Occipital lobe (tissue), 2 donors: ENCODE data around the gene SMARCB1. TPM values are rescaled to one million over a fixed set of nuclear protein-coding genes. Genes with fewer than 3 reads are reported as not detected.
"Not testable (repeated sequence)": the region's sequence is repeated elsewhere in the genome, so short reads cannot be mapped to it uniquely, and the experiment has no call there.

ENCODE experiments used
- DNase-seq: peaks from one replicate; lab custom pipeline; 2025; lab: John Stamatoyannopoulos, UW
- total RNA-seq: library from RNA; depleted of rRNA; stranded (reverse); fragments of >200 nt; gene quantifications from one replicate; pipeline ENCODE4 v1.2.3, GENCODE V29; 2014

Gene SMARCB1
- total RNA-seq, 1 donor from 2014 or later: 19.7 TPM

- DNase-seq: no peak
These were observed 58.7 kb downstream of the SMARCB1 start for GRCh38 chr22:23845265-23846080.

- DNase-seq: no peak
These were observed 59.3 kb downstream of the SMARCB1 start for GRCh38 chr22:23846081-23846469.

GRCh38 chr22:23847310-23847920 lies 60.6 kb downstream of the SMARCB1 start:
- no peak for DNase-seq

DNA sequence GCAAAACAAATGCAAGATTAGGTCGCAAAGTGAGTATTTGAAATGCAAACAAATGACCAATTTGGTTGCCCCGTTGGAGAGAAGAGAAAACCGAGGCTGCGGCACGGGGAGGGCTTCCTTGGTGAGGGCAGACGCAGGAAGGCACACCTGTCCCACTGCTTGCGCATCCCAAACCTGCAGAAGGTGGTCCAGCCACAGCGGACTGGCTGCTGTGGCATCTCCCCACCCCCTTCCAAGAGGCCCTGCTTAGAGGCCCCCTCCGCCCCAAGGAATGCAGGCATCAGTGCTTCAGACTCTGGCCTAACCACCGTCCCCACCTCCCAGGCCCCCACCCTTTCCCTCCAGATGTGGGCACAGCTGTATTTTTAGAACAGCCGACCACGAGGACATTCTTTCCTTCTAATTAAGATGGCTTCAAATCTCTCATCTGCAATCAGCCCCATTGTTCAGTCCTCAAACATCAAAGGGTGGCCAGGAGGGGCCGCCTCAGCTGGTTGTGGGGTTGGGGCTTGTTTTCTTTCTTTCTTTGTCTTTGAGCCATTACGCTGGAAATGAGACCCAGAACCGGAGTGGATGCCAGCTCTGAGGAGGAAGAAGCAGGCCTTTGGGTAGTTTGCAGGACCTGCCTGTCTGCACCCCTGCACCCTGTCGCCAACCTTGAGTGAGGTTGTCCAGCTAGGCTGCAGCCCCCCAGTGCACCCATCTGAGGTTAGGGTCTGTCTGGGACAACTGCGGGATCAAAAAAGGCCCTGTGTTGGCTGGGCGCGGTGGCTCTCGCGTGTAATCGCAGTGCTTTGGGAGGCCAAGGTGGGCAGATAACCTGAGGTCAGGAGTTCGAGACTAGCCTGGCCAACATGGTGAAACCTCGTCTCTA lies 61.5 kb downstream of the SMARCB1 start:
- no peak for DNase-seq

- DNase-seq: peak; percentile 52
These were observed 62.5 kb downstream of the SMARCB1 start for GRCh38 chr22:23849009-23850006.

DNA sequence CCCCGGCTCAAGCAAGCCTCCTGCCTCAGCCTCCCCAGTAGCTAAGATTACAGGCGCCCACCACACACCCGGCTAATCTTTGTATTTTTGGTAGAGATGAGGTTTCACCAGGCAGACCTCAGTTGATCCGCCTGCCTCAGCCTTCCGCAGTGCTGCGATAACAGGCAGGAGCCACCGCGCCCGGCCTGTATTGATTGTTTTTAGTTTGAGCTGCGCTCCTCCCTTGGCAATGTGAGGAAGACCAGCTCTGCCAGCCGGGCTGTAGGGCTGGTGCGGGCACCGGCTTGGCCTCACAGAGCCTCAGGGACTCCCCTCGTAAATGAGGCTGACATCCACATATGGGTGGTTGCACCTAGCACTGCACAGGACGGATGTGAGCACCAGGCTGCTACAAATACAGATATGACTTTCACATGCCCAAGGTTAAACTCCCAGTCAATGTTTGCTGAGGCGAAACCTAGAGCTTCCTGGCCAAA lies 63.4 kb downstream of the SMARCB1 start:
- DNase-seq: no peak

DNA sequence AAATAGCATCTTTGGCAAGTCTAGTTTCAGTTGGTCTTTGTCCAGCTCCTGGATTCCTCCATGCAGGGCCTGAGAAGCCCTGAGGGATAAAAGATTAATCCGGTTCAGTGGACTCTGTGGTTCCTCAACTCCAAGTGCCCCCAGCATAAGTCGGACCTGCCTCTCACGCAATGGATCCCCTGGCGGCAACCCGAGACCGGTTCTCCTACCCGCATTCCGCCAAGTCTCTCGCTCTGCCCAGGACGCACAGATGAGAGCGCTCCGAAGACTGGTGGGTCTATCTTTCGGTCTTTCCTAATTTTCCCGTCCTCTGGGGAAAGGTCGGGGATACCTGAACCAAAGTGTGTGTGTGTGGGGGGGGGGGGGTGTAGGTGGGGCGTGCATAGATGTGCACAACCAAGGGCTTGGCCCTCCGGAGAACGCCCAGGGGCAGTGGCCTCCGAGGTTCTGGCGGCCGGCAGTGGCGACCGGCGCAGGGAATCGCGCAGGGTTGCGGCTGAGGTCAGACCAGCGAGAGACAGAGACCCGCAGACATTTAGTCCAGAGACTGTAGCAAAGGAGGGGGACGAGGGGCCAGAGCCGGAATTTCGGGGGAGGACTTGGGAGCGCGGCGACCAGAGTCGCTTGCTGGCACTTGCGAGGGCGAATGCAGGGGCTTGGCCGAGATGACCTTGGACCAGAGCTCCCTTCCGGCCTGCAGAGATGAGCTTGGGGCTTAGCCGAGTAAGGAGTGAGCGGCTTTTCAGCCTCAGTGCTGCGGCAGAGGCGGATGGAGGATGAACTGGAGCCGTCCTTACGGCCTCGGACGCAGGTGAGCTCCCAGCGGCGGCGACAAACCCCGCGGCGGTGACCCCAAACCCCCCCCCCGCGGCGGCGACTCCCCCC lies 70.2 kb downstream of the SMARCB1 start:
- peak; percentile 42 for DNase-seq

DNA sequence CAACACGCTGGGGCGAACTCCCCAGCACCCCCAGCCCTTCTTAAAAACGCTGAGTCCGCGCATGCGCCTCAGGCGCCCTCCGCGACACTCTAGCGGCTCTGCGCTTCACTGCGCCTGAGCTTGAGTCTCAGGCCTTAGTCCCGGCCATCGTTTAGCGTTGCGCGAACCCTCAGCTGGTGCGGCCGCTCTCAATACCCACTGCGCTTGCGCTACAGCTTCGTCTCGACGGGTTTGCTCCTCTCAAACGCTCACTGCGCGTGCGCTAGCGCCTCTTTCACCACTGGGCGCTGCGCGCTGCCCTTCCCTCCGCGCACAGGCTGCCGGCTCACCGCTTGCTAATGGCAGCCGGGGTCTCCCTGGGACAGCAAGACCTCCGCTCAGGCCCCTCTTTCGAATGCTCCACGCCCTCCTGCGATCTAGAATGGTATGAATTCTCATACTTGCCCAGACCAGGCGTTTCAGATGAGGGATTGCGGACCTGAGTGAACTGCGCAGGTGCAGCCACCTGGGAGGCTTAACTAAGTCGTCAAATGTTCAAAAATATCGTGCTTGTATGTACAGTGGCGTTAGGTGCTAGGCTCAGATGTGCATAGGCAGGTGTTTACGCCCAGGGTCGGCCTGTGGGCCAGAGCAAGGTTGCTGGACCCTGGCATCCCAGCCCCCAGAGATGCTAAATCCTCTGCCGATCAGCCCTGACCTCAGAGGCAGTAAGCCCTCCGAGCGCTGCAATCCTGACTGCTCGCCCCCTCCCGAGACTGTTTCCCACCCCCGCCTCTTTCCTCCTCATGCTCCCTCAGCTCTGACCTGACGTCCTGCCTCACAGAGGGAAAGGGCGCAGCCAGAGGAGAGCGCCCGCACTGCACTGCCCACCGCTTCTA lies 71.1 kb downstream of the SMARCB1 start, which contains the start of gene SLC2A11:
Gene SLC2A11, plus strand, starts transcription at position 270 of the 878 bp plus-strand sequence. Its CDS starts 125 bp downstream, at position 395.
- DNase-seq: peak; percentile 94

GRCh38 chr22:23858484-23858815 lies 71.7 kb downstream of the SMARCB1 start:
- DNase-seq: no peak

DNA sequence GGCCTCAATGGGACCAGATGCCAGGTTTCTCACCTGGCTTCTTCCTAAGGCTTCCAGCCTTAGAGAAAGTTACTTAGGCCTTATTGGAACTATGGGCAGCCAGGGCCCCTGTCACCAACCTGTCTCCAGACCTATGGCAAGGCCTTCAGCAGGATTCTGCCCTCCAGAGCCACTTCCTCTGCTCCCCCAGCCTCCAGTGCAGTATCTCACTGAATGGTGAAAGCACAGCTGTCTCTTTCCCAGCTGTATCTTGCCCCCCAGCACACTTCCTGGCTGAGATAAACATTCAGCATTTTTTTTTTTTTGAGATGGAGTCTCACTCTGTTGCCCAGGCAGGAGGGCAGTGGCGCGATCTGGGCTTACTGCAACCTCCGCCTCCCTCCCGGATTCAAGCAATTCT lies 72.4 kb downstream of the SMARCB1 start:
- no peak for DNase-seq

DNA sequence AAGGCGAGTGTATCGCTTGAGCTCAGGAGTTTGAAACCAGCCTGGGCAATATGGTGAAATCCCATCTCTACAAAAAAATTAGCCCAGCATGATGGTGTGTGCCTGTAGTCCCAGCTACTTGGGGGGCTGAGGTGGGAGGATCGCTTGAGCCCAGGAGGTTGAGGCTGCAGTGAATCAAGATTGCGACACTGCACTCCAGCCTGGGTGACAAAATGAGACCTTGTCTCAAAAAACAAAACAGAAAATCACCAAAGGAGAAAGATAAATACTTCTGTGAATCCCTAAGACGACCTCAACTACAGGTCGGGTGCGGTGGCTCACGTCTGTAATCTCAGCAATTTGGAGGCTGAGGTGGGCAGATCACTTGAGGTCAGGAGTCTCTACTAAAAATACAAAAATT lies 73.4 kb downstream of the SMARCB1 start:
- not testable (repeated sequence) for DNase-seq

DNA sequence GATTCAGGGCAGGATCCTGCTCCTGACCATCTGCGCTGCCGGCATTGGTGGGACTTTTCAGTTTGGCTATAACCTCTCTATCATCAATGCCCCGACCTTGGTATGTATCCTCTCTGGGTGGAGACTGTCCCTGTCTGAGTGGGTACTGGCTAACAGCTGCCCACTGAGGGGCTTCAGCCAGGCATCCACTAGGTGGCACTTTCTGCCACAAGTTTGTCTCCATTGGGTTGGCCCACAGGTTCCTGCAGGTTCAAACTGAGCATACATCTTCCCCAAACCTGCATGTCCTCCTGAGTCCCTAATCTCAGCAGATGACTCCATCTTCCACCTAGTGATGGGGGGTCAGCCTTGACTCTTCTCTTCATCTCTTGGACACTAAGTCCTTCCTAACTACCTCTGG lies 75.3 kb downstream of the SMARCB1 start:
- DNase-seq: no peak

- not testable (repeated sequence) for DNase-seq
These were observed 77.9 kb downstream of the SMARCB1 start for GRCh38 chr22:23864499-23865154.

DNA sequence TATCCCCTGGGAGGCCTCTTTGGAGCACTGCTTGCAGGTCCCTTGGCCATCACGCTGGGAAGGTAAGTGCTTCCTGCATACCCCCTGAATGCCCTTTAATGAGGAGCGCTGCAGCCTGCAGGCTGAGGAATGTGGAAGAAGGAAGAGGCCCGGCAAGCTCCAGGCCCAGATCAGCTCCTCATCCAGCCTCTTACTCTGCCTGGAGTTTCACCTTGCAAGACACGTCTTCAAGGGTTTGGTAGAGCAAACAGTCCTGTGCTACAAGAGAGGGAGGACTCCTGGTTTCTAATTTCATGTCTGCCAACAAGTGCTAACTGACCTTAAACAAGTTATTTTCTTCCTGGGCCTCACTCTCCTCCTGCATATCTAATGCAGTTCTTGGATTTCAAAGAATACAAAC lies 81.8 kb downstream of the SMARCB1 start:
- DNase-seq: no peak

- no peak for DNase-seq
These were observed 88.1 kb downstream of the SMARCB1 start for GRCh38 chr22:23874871-23875270.

DNA sequence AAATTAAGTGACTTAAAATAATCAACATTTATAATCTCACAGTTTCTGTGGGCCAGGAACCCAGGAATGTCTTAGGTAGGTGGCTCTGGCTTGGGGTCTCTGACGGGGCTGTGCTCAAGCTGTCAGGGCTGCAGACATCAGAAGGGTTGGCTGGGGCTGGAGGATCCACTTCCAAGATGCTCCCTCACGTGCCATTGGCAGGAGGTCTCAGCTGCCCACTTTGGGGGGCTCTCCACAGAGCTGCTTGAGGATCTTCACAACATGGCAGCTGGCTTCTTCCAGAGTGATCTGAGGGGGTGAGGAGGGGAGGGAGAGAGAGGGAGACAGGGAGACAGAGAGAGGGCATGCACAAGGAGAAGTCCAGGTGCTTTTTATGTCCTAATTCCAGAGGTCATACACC lies 89.0 kb downstream of the SMARCB1 start:
- DNase-seq: no peak

DNA sequence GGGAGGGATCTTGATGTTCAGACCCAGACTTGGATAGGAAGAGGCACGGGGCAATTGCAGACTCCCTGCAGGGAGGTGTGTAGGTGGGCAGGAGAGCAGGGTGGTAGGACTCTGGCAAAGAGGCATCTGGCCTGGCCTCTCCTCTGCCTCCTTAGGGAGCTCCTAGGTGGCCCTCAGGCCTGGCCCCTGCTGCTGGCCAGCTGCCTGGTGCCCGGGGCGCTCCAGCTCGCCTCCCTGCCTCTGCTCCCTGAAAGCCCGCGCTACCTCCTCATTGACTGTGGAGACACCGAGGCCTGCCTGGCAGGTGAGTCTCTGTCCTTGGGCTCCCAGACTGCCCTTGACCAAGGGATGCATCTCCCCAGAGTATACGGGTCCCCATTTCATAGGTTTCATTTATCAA lies 90.8 kb downstream of the SMARCB1 start:
- no peak for DNase-seq

GRCh38 chr22:23878219-23878618 lies 91.5 kb downstream of the SMARCB1 start:
- DNase-seq: no peak
